HPDE6-E6E7 (cell line): Measurements from ENCODE around the gene CTDSPL2.
"Not testable (repeated sequence)": the region's sequence is repeated elsewhere in the genome, so short reads cannot be mapped to it uniquely, and the experiment has no call there.

Experiments used
- DNase-seq: peaks from one replicate; pipeline ENCODE4 v3.0.0; 2011; ENCODE audit warnings: missing footprints; ENCODE audit errors: extremely low spot score

Gene CTDSPL2

DNA sequence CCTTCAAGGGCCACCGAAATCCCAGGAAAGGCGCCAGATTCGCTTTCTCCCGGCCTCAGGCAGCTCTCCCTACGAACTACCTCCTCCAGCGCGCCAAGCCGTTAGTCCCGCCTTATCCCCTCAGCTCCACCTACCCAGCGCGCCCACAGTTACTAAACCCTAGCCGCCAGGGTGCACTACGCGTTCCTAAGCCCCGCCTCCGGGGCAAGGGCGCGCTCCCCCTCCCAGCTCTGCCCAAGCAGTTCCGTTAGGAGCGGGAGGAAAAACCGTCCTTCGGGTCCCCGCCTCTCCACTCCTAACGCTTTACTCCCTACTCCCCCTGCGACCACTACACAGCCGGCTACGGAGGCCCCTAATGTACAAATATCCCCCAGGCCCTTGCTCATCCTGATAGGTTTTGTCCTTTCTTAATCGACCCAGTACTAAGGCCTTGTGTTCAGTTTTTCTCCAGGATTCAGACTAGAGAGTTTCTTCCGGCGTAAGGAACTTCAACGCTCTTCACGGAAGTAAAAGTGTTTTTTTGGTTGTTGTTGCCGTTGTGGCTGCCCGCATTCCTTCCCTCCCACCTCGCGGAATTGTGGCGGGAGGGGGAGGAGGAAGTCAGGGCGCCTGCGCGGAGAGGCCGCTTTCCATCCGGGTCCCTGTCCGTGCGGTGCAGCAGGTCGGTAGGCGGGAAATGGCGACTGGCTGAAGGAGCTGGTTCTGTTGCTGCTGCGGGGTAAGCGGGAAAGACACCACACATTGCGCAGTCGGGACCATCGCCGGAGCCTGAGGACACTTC lies at the start of gene CTDSPL2:
TSS of gene CTDSPL2 (plus strand) at position 655 of the 781 bp plus-strand sequence. CDS start 31,386 bp downstream, outside the sequence.
- peak; percentile 95 for DNase-seq

DNA sequence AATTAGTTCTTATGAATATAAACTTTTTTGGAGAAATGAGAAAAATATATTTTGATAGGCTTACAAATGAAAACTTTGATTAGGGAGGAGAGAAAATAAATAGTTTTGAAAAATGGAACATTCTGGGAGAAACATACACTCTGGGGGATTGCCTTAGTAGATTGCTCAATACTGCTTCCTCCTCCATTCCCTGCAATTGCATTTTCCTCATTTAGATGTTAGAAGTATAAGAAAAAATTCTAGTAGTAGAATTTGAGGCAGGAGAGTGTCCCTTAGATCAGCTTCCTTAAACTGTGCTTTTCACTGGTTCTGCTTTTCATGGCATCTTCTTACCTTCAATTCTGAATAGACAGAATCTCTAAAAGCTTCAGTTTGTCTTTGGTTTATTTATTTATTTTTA lies 46.2 kb upstream of the CTDSPL2 start:
- no peak for DNase-seq

DNA sequence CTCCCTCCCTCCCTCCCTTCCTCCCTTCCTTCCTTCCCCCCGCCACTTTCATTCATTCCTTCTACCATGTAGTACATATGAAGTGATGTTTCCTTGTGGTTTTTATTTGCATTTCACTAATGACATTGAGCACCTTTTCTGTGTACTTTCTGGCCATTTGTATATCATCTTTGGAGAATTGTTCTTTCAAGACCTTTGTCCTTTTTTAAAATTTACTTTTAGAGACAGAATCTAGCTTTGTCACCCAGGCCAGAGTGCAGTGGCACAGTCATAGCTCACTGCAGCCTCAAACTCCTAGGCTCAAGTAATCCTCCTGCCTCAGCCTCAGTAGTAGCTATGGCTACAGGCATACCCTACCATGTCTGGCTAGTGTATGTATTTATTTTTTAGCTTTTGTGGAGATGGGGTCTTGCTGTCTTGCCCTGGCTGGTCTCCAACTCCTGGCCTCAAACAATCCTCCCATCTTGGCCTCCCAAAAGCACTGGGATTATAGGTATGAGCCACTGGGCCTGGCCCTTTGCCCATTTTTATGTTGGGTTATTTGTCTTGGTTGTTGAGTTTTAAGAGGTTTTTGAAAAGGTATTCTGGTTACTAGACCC lies 42.0 kb upstream of the CTDSPL2 start:
- no peak for DNase-seq

DNA sequence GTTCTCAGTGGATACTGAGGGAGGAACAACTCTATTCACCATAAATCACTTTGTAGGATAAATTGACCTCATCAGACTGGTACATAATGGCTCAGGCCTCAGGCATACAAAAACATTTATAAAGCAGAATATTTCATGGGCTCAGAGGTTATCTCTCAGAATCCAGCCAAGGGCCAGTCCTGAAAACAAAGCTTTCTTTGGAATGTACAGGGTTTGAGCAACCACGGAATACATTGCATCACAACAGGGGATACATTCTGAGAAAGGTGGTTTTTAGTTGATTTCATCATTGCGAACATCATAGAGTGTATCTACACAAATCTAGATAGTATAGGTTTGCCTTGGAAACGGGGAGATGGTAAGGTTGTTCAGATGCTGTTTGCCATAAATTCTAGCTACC lies 33.4 kb upstream of the CTDSPL2 start:
- DNase-seq, result no peak

DNA sequence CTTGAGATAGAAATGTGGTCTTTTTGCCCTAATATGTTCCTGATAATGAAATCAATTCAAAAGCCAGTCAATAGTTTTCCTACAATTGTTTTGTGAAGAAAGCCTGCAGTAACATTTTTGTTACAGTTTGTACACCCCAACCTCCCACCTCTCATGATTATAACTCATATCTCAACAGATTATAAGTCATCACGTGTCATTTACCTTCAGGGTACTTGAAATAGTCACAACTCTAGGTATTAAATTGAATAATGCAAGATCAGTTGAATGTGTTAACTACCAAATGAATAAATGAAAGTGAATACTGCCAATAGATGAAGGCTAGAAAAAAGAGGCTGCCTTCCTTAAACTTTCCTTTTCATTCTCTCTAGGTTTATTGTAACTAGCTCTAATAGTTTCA lies 32.9 kb upstream of the CTDSPL2 start:
- no peak for DNase-seq

DNA sequence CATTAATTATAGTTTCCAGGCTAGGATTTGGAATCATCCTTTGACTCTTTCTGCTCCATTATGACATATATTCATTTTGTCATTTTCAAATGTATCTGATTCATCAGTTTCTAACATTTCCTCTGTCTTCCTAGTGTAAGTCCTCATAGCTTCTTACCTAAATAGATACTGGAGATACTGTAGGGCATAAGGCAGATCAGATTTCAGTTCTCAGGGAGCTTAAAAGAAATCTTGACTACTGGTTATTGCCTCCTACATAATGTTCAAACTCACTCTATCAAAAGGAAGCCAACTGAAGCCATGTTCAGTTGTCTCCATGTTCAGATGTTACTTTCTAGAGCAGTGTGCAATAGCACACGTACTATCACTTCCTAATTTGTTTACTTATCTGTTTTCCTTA lies 29.6 kb upstream of the CTDSPL2 start:
- DNase-seq, result no peak

DNA sequence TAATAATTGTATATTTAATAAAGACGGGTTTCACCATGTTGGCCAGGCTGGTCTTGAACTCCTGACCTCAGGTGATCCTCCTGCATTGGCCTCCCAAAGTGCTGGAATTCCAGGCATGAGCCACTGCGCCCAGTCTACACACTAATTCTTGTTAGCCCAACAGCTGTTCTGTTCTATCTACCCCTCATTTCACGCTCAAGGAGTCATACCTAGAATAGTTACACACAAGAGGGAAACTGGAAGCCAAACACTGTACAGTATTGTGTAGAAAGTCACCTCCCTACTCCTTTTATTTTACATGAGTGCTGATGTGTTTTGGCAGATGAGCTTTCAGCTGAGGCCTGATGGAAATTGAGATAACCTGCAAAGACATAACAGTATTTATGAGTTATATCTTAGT lies 13.4 kb upstream of the CTDSPL2 start:
- DNase-seq, result no peak

DNA sequence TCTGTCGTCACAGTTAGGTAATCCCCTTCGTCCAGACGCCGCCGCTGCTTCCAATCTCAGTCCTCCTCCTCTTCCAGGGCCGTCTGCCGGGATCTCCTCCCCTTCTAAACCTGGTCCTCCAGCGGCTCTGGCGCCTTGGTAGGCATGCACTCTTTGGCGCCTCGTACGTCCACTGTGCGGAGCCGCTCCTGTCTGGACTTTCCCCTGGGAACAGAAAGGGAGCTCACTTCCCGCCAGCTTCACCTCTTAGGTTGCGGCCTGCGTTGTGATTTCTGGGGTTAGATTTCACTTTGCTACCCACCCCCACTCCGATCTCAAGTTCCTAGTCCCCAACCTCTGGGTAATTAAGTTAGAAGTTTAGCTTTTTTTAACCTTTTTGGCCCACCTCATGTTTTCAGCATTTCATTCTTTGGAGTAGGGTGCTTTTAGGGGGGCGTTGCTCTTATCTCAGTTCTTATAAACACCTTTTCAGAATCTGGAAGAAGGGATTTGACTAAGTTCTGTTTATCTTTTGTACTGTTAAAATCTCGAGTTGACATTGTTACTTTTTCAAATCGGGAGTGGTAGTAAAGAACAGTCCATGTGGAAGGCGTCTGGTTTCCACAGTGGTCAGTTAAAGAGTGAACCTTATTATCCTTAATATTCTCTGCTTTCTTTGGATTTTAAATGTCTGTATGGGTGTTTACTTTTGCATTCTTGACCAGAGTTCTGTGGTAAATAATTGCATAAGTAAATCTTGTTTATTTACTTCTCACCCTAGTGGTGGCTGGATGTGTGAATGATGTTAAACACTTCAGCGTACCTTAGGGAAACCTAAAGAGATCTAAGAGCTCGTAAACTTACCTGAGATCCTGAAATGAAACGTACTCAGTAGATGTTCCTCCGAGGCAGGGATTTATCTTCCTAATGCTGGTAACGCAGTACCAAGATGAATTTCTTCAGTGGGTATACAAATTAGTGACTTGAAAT lies 611 bp downstream of the CTDSPL2 start:
- DNase-seq, result peak; percentile 35

DNA sequence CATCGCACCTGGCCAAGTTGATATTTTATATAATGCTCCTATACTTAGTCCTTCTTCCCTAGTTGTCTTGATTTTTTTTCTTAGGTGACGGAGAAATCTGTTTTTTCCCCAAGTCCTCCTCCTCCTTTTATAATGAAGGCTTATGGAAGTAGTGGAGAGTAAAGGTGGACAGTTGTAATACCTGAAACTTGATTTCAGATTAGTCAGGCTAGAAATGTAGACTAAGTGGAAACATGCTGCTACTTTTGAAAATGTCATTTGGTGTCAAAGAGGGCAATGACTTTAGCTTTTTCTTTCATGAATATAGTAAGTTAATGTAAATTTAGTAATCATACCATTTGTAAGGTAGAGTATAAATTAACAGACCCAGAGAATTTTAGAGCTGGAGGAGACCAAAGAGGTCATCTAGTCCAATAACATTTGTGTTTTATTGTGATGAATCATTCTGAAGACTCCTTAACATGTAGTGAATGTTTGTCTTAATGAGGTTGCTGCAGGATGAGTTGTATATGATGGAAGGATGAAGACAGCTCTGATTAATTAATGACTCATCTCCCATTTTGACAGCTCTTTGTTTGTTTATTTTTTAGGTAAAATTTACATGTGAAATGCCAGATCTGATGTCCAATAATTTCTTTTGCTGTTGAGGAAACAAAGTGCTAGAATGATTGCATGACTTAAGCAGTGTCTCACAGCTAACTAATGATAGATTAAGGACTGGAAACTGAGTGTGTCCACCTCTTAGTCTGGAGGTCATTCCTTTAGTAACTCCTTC lies 8.7 kb downstream of the CTDSPL2 start:
- no peak for DNase-seq

DNA sequence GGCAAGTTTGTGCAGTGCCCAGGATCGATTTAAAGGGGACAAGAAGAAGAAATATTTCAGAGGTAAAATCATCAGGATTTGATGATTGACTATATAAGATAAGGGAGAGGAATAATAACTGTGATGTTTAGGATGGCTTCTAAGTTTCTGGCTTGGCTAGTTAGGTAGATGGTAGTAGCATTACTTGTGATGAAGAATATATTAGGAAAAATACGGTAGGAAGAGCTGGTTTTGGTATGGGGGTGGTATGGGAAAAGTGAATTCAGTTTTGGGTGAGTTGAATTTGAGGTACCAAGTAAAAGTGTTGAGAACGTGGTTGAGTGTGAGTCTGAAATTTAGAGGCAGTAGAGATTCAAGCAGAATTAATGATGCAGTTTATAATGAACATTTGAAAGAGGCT lies 11.0 kb downstream of the CTDSPL2 start:
- no peak for DNase-seq

DNA sequence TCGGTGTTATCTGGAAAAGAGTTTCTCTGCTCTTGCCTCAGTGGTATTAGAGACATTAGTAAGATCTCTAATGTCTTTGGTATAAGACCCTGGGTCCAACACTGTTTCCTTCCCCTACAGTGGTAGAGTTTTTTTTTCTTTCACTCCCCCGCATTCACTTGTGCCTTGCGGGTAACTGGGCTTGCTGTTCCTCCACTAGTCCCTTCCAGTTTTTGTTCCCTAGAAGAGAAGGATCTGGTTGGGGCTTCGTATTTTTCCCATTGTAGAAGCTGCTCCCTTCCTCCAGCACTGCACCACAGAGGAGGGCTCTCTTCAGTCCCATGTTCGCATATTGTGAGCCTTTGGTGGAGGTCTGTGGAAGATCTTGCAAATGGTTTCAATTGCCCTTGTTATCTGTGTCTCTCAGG lies 13.7 kb downstream of the CTDSPL2 start:
- DNase-seq, result no peak

DNA sequence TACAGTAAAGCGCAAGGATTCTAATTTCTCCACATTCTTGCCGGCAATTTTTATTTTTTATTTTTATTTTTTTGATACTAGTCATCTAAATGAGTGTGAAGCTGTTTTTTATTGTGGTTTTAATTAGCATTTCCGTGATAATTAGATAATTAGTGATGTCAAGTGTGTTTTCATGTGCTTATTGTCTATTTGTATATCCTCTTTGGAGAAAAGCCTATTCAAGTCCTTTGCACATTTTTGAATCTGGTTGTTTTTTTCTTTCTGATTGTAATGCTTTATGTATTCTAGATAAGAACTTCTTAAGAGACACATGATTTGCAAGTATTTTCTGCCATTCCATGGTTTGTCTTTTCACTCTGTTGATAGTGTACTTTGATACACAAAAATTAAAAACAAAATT lies 16.1 kb downstream of the CTDSPL2 start:
- no peak for DNase-seq

DNA sequence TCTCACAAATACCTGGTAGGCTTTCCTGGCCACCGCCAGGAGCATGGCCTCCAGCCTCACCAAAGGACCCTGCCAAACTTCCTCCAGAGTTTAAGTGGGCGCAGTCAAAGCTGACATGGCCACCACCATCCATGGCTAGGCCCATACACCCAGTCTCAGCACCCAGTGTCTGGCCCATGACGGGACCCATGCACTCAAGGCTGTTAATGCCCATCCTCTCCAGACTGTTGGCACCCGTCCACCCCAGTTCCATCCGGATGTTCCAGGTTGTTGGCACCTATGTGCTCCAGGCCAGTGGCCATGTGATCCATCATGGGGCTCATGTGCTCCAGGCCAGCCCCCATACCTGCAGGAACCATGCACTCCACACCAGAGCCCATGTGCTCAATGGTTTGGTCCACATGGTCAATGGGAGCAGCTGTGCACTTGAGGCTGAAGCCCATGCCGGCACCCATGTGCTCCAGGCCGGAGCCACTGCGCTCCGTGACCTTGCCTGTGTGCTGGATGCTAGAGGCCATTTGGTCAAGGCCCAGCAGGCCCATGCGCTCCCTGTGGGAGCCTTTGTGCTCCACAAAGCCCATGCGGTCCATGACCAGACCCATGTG lies 20.4 kb downstream of the CTDSPL2 start:
- DNase-seq, result no peak

DNA sequence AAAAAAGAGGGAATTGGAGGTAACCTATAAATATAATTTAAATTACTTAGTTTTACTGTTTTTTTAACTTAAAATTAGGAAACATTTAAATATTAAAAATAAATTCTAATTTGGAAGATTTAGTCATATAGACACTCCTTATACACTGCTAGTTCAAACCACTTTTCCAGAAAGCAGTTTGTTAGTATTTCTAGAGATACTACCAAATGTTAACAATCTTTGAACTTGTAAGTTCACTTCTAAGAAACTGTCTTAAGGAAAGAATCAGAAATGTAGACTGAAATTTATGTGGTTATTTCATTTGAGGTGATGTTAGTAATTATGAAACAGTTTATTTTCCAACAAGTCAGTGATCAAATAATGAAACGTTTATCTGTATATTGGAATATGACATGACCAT lies 22.7 kb downstream of the CTDSPL2 start:
- no peak for DNase-seq

DNA sequence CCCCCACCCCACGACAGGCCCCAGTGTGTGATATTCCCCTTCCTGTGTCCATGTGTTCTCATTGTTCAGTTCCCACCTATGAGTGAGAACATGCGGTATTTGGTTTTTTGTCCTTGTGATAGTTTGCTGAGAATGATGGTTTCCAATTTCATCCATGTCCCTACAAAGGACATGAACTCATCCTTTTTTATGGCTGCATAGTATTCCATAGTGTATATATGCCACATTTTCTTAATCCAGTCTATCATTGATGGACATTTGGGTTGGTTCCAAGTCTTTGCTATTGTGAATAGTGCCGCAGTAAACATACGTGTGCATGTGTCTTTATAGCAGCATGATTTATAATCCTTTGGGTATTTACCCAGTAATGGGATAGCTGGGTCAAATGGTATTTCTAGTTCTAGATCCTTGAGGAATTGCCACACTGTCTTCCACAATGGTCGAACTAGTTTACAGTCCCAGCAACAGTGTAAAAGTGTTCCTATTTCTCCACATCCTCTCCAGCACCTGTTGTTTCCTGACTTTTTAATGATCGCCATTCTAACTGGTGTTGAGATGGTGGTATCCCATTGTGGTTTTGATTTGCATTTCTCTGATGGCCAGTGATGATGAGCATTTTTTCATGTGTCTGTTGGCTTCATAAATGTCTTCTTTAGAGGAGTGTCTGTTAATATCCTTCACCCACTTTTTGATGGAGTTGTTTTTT lies 26.3 kb downstream of the CTDSPL2 start:
- not testable (repeated sequence) for DNase-seq

DNA sequence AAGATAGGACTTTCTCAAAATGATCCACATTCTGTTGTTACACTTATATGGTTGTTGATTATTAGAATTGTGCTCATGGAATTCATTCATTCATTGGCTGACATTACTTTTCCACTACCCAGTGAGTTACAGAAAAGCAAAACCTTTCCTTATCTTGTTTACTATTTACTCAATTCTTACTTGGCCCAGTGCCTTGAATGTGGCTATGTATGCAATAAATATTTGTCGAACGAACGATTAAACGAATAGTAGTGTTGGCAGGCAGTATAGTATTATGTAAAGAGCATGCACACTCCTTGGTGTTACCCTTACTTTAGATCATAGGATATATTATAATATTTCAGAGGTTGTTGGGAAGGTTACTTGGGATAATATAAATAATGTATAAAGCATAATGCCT lies 31.0 kb downstream of the CTDSPL2 start:
- no peak for DNase-seq

DNA sequence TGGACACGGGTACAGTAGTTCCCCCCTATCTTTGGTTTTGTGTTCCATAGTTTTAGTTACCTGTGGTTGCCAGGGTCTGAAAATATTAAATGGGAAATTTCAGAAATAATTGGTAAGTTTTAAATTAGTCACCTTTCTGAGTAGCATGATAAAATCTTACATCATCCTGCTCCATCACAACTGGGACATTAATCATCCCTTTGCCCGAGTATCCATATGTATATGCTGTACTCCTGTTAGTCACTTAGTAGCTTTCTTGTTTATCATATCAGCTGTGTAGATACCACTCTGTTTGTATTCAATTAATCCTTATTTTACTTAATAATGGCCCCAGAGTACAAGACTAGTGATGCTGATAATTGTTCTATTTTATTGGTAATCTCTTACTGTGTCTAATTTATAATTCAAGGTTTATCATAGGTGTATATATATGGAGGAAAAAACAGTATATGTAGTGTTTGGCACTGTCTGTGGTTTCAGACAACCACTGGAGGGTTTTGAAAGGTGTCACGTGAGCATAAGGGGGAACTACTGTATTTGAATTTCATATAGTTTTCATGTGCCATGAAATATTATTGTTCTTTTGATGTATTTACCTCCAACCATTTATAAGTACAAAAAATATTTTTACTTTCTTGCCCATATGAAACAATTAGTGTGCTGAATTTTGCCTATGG lies 41.4 kb downstream of the CTDSPL2 start:
- peak; percentile 69 for DNase-seq

DNA sequence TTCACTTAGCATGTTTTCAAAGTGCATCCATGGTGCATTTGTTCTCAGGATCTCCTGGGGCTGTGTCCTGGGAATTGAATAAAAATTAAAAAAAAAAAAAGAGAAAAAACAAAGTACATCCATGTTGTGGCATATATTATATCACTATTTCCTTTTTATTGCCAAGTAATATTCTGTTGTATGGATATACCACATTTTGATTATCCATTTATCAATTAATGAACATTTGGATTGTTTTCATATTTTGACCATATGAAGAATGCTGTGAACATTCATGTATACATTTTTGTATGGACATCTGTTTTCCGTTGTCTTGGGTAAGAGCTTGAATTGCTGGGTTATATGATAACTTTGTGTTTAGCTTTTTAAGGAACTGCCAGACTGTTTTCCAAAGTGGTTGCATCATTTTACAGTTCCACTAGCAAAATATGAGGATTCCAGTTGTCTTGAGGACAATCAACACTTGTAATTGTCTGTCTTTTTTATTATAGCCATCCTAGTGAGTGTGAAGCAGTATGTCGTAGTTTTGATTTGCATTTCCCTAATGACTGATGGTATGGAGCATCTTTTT lies 44.5 kb downstream of the CTDSPL2 start:
- no peak for DNase-seq

DNA sequence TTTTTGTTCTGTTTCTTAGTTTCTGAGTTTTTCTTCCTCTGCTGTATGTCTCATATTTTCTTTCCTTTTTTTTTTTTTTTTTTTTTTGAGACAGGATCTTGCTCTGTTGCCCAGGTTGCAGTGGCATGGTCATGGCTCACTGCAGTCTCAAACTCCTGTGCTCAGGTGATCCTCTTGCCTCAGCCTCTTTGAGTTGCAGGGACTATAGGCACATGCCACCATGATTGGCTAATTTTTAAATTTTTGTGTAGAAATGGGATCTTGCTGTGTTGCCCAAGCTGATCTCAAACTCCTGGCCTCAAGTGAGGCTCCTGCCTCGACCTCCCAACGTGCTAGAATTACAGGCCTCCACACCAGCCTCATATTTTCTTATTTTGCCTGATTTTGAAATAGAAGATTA lies 51.9 kb downstream of the CTDSPL2 start:
- DNase-seq, result no peak

DNA sequence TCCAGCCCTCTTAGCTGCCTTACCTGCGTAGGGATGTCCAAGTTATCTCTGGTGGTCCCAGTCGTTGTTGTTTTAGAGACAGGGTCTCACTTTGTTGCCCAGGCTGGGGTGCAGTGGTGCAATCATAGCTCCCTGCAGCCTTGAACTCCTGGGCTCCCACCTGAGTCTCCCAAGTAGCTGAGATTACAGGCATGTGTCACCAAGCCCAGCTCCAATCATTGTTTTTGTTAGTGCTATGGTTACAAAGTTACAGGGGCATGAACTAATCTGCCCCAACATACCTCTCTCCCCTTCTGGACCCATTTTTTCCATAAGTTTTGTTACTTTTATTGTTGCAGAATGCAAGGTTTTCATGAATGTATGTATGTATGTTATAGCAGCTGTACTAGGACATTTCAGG lies 54.7 kb downstream of the CTDSPL2 start:
- no peak for DNase-seq
